Measurements from ENCODE around the gene IFT25. TPM values are rescaled to one million over a fixed set of nuclear protein-coding genes. Genes with fewer than 3 reads are reported as not detected.
"Not testable (repeated sequence)": the region's sequence is repeated elsewhere in the genome, so short reads cannot be mapped to it uniquely, and the experiment has no call there.

The IFT25 gene
- total RNA-seq, 2 experiments from 2014 or later: 46.2 to 48.7 TPM

DNA sequence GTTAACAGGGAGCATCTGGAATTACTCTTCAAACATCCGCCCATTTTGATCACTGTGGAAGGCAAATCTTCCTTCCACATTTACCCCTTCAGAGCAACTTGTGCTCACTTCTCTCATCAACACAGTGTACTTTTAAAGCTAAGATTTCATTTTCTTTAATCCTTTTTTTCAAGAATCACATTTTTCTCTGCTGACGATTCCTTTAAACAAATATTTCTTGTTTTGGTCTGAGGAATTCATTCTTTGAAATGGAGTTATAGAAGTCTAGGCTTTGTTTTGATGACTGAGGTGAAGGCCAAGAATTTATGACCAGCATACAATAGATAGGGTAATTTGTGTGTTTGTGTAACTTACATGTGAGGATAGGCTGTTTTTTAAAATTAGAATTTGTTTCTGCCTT is 26.2 kb upstream of the IFT25 start:
- DNase-seq: no peak
- Mint-ChIP-seq H3K9me3 (no peaks in the 10 kb centered on the region), H3K36me3 (ENCODE audit: low read depth) (peaks cover 23% of the 10 kb centered on the region), H3K27ac (no peak overlapping the region), H3K27me3 (ENCODE audit: low read depth) (no peaks in the 10 kb centered on the region), H3K4me3 (no peak overlapping the region), H3K4me1 (ENCODE audit: low read depth) (no peaks in the 10 kb centered on the region)
- CTCF ChIA-PET: interaction anchor here (0.6 to 1.1 kb wide), 2 partner anchors 12 to 39 kb away, joined by 3 read pairs; no protein-coding TSS in a partner anchor
- intact Hi-C loops (cut with micrococcal nuclease): no loop called here

DNA sequence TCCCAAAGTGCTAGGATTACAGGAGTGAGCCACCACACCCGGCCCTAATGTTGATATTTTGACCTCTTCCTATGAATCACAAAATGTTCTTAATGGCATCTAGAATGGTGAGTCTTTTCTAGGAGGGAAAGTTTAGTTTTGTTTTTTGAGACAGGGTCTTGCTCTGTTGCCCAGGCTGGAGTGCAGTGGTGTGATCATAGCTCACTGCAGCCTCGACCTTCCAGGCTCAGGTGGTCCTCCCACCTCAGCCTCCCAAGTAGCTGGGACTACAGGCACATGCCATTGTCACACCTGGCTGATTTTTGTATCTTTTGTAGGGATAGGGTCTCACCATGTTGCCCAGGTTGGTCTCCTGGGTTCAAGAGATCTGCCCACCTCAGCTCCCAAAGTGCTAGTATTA is 23.8 kb upstream of the IFT25 start:
- H3K27ac Mint-ChIP-seq; DNase-seq; CTCF ChIA-PET; H3K9me3 Mint-ChIP-seq; H3K27me3 Mint-ChIP-seq (ENCODE audit: low read depth); intact Hi-C loops (cut with micrococcal nuclease); H3K4me1 Mint-ChIP-seq (ENCODE audit: low read depth); H3K4me3 Mint-ChIP-seq: not testable (repeated sequence)
- H3K36me3 Mint-ChIP-seq (ENCODE audit: low read depth): peaks cover 23% of the 10 kb centered on the region

- no peak overlapping the region for H3K27ac Mint-ChIP-seq
Measured at GRCh38 chr1:53968125-53968513, 22.6 kb upstream of the IFT25 start.

DNA sequence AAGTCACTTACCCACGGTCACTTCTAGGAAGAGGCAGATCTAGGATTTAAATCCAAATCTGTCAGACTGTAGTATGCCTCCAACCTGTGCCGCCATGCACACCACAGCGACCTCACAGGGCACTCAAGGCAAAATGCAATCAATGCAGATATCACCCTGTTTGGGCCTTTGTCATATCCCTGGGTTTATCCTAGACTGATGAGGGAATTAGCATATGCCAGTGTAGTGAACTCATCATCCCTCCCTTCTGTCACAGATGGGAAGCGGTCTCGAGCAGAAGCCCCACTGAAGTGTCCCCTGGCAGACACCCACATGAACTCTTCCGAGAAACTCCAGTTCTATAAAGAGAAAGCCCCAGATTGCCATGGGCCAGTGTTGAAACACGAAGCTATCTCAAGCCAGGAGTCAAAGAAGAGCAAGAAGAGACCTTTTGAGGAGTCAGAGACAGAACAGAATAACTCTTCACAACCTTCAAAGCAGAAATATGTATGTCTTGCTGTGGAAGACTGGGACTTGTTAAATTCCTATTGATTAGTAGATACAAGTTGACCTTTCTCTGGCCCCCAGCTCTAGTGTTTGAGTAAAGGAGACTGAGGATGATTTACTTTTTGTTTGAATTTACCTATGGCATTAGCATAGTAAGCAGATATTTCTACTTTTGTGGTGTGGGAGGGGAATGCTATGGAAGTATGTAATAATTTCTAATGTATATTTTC is 22.1 kb upstream of the IFT25 start:
- no peak overlapping the region for H3K27ac Mint-ChIP-seq
- CTCF ChIA-PET: interaction anchor here (0.6 kb wide), 1 partner anchor 359 kb away, joined by 3 read pairs; no protein-coding TSS in a partner anchor

More at GRCh38 chr1:53968125-53968513, 22.6 kb upstream of the IFT25 start:
- Mint-ChIP-seq H3K4me1 (ENCODE audit: low read depth) (no peaks in the 10 kb centered on the region), H3K36me3 (ENCODE audit: low read depth) (peaks cover 30% of the 10 kb centered on the region), H3K27me3 (ENCODE audit: low read depth) (no peaks in the 10 kb centered on the region), H3K9me3 (no peaks in the 10 kb centered on the region), H3K4me3 (no peak overlapping the region)
- intact Hi-C loops (cut with micrococcal nuclease): no loop called here
- DNase-seq: no peak
- CTCF ChIA-PET: no interaction called here

DNA sequence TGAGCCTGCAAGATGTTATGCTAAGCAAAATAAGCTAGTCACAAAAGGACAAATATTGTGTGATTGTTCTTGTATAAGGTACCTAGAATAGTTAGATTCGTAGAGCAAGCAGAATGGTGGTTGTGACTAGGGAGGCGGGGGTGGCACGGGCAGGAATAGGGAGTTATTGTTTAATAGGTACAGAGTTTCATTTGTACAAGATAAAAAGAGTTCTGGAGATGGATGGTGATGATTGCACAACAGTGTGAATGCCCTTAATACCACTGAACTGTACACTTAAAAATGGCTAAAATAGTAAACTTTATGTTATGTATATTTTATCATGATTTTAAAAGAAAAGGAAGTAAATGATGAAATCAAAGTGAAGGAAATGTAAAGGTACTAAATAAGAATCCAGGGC is 21.3 kb upstream of the IFT25 start:
- no peak for DNase-seq
- Mint-ChIP-seq H3K27ac (no peak overlapping the region), H3K36me3 (ENCODE audit: low read depth) (peaks cover 36% of the 10 kb centered on the region), H3K4me3 (no peak overlapping the region), H3K9me3 (no peaks in the 10 kb centered on the region), H3K4me1 (ENCODE audit: low read depth) (no peaks in the 10 kb centered on the region), H3K27me3 (ENCODE audit: low read depth) (no peaks in the 10 kb centered on the region)
- CTCF ChIA-PET: interaction anchor here (0.8 to 1.6 kb wide), 2 partner anchors 12 to 106 kb away, joined by 3 to 12 read pairs; no protein-coding TSS in a partner anchor
- intact Hi-C loops (cut with micrococcal nuclease): no loop called here

More for the DNA sequence above, 22.1 kb upstream of the IFT25 start:
- Mint-ChIP-seq H3K4me1 (ENCODE audit: low read depth) (no peaks in the 10 kb centered on the region), H3K9me3 (no peaks in the 10 kb centered on the region), H3K36me3 (ENCODE audit: low read depth) (peaks cover 31% of the 10 kb centered on the region), H3K4me3 (no peak overlapping the region), H3K27me3 (ENCODE audit: low read depth) (no peaks in the 10 kb centered on the region)
- no peak for DNase-seq
- intact Hi-C loops (cut with micrococcal nuclease): no loop called here

- no peaks in the 10 kb centered on the region for H3K27me3 Mint-ChIP-seq (ENCODE audit: low read depth)
- H3K4me1 Mint-ChIP-seq (ENCODE audit: low read depth): no peaks in the 10 kb centered on the region
- H3K9me3 Mint-ChIP-seq: no peaks in the 10 kb centered on the region
- intact Hi-C loops (cut with micrococcal nuclease): no loop called here
- no peak overlapping the region for H3K27ac Mint-ChIP-seq
- H3K4me3 Mint-ChIP-seq: no peak overlapping the region
- peaks cover 32% of the 10 kb centered on the region for H3K36me3 Mint-ChIP-seq (ENCODE audit: low read depth)
- CTCF ChIA-PET: interaction anchor here (0.8 to 1.4 kb wide), 2 partner anchors 85 to 104 kb away, joined by 3 read pairs; no protein-coding TSS in a partner anchor
- no peak for DNase-seq
Measured at GRCh38 chr1:53964109-53964508, 18.6 kb upstream of the IFT25 start.

DNA sequence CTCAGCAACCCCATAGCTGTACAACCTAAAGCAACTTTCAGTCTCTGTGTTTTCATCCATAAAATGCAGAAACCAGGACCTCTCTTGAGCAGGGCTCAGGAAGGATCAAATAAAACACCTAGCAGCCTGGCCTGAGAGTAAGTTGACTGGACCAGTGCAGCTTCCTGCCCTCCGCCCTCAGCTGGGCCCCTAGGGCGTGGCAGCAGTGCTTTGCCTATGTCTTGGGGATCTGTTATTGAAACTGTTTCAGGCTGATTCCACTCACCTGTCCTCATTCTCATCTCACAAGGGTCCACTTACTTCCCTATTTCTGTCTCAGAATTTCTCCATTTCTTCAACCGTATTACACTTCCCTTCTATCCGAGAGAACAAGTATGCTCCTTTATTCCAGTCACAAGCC is 18.0 kb upstream of the IFT25 start:
- no peak for DNase-seq
- Mint-ChIP-seq H3K27ac (no peak overlapping the region), H3K36me3 (ENCODE audit: low read depth) (peaks cover 29% of the 10 kb centered on the region), H3K4me3 (no peak overlapping the region), H3K9me3 (no peaks in the 10 kb centered on the region), H3K27me3 (ENCODE audit: low read depth) (no peaks in the 10 kb centered on the region), H3K4me1 (ENCODE audit: low read depth) (no peaks in the 10 kb centered on the region)
- intact Hi-C loops (cut with micrococcal nuclease): no loop called here
- CTCF ChIA-PET: interaction anchor here (1.4 kb wide), 1 partner anchor 85 kb away, joined by 3 read pairs; no protein-coding TSS in a partner anchor

DNA sequence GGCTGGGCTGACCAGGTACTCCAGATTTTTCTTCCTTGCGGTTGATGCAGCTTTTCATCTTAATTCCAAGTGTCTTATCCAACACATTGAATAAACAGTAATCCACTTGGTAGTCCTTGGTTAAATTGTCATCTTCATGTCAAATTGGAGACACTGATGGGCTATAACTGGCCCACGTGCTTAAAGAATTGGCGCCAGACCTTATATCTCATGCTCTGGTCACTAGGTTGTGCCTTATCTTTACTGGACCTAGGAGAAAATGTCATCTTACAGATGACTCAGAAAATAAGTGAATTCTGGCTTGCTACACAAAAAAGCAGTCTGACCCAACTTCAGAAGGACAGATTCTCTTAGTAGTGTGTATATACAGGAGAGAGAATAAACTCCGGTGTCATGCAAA is 16.9 kb upstream of the IFT25 start:
- Mint-ChIP-seq H3K27ac (no peak overlapping the region), H3K9me3 (no peaks in the 10 kb centered on the region), H3K27me3 (ENCODE audit: low read depth) (no peaks in the 10 kb centered on the region), H3K4me1 (ENCODE audit: low read depth) (peaks cover under 1% of the 10 kb centered on the region), H3K36me3 (ENCODE audit: low read depth) (peaks cover 25% of the 10 kb centered on the region), H3K4me3 (no peak overlapping the region)
- CTCF ChIA-PET: interaction anchor here (0.7 kb wide), 1 partner anchor 84 kb away, joined by 3 read pairs; no protein-coding TSS in a partner anchor
- no peak for DNase-seq
- intact Hi-C loops (cut with micrococcal nuclease): no loop called here

- no peaks in the 10 kb centered on the region for H3K27me3 Mint-ChIP-seq (ENCODE audit: low read depth)
- CTCF ChIA-PET: interaction anchor here (0.6 to 4.7 kb wide), 34 partner anchors 10 to 1039 kb away, joined by 3 to 103 read pairs (median 4); partner anchors contain the start of genes BSND, IFT25 and LRRC42
- no peak overlapping the region for H3K27ac Mint-ChIP-seq
- intact Hi-C loops (cut with micrococcal nuclease): loop anchor here (1.0 kb wide), 2 partner anchors 81 to 98 kb away; no protein-coding TSS in a partner anchor
- H3K4me1 Mint-ChIP-seq (ENCODE audit: low read depth): peaks cover 11% of the 10 kb centered on the region
- no peaks in the 10 kb centered on the region for H3K9me3 Mint-ChIP-seq
- H3K36me3 Mint-ChIP-seq (ENCODE audit: low read depth): peaks cover 16% of the 10 kb centered on the region
- DNase-seq: no peak
- H3K4me3 Mint-ChIP-seq: no peak overlapping the region
Measured at GRCh38 chr1:53959664-53960250, 14.3 kb upstream of the IFT25 start.

DNA sequence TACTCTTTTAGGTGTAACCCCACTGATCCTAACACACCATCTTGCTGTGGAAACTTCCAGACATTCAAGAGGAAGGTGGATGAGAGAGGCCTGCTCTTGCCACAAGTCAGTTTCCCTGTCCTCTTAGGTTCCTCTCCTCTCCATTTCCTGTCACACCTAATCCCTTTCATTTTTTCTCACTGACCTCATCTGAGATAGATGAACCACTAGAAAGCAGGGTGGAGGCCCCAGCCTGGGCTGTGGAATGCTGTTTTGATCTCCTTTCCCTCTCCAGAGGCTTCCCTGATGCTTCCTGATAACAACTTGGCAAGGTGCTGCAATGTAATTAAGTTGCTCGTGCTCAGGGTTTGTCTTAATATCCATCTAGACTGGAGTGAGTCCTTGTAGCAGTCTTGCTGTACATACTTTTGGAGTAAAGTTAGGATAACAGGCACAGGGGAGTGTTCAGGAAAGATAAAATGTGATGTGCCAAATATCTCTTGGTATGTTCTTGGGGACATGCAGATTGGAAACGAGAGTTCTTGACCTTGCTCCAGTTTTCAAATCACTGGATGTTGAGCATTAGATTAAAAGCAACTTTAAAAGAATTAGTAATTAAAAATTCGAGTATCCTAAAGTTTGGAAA is 11.8 kb upstream of the IFT25 start:
- CTCF ChIA-PET: interaction anchor here (2.5 to 4.7 kb wide), 3 partner anchors 8 to 97 kb away, joined by 13 to 103 read pairs (median 27); no protein-coding TSS in a partner anchor
- Mint-ChIP-seq H3K4me3 (no peak overlapping the region), H3K4me1 (ENCODE audit: low read depth) (peaks cover 11% of the 10 kb centered on the region), H3K27me3 (ENCODE audit: low read depth) (no peaks in the 10 kb centered on the region), H3K36me3 (ENCODE audit: low read depth) (peaks cover 8% of the 10 kb centered on the region), H3K27ac (no peak overlapping the region), H3K9me3 (no peaks in the 10 kb centered on the region)
- DNase-seq: no peak
- intact Hi-C loops (cut with micrococcal nuclease): no loop called here

DNA sequence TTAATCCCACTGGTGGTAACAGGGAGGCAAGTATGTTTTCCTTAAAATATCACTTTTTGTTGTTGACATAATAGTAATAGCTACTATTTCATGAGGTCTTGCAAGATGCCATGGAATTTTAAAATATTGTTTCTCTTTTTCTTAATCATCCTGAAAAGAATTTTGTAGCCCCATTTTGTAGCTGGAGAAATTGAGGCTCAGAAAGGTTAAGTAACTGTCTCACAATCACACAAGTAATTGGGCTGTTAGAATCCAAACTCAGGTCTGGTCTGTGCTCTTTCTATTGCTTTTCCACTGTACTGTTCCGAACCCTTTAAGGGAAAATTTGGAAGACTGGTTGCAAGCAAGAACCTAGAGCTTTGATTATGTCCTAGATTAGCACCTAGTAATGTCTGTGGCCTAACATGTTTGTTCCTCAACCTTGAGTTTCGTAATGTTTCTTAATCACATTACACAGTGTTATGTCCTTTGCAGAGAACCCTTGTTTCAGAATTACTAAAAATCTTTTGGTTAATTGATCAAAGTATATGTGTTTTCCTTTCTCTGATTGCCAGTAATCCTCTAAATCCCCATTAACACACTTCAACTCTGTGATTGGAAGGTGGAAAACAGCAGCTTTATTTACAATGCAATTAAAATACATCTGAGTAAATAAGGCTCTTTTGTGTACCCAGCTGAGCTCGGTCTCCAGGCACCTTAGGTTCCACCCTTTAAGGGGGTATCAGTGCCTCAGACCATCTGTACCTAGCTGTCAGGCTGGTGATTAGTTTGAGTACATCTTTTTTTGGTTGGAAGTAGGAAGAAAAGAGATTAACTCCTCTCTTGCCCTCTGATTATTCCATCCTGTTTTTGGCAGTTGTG is 11.0 kb upstream of the IFT25 start:
- Mint-ChIP-seq H3K36me3 (ENCODE audit: low read depth) (peaks cover 5% of the 10 kb centered on the region), H3K9me3 (no peaks in the 10 kb centered on the region), H3K27ac (peak overlapping the region; percentile 56), H3K4me3 (no peak overlapping the region), H3K4me1 (ENCODE audit: low read depth) (peaks cover 11% of the 10 kb centered on the region), H3K27me3 (ENCODE audit: low read depth) (no peaks in the 10 kb centered on the region)
- CTCF ChIA-PET: interaction anchor here (1.2 to 1.4 kb wide), 4 partner anchors 8 to 96 kb away, joined by 3 to 7 read pairs (median 4); no protein-coding TSS in a partner anchor
- intact Hi-C loops (cut with micrococcal nuclease): no loop called here
- no peak for DNase-seq
